OCI-M1 (cell line): Measurements from ENCODE around the gene VAMP5.

Experiments used
- DNase-seq: peaks from one replicate; lab custom pipeline; 2025; lab: John Stamatoyannopoulos, UW

Gene VAMP5

GRCh38 chr2:85635636-85636035 is 51.4 kb downstream of the VAMP5 start:
- no peak for DNase-seq

DNA sequence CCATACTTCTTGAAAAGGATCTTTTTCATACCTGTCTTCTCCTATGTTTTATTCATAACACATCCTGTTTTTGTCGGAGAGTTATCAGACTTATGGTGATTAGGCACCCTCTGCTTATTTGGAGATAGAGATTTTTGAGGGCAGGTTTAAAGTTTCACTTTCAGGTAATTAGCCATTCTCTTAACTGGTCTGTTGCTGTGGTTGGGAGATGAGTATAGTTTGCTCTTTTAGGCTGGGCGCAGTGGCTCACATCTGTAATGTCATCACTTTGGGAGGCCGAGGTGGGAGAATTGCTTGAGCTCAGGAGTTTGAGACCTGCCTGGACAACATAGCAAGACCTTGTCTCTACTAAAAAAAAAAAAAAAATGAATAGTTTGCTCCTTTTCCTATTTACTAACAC is 58.5 kb downstream of the VAMP5 start:
- DNase-seq = no peak
